ENCODE measurements around the gene AK2.
A peak's percentile ranks its signal among the peaks of the same experiment; 100 is the strongest.
"Not testable (repeated sequence)": the region's sequence is repeated elsewhere in the genome, so short reads cannot be mapped to it uniquely, and the experiment has no call there.

AK2 gene

DNA sequence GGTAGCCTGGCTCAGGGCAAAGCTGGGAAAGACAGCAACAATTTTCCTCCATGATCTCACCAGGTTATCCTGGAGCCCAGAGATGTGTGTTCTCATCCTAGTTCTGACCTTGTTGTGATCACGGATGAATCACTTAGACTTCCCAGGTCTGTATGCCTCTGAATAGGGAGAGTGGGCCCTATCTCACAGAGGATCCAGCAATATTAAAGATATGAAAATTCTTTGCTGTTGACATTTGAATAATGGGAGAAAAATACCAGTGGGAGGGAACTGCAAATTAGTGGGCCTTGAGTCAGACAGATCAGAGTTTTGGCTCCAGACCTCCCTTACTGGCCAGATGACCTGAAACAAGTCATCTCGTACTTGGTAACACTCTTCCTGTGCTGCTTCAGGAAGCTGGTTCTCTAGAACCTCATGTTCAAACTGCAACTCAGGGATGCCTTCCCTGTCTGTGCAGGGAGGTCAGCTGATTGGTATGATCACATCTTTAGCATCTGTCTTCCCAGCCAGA lies 39.2 kb downstream of the AK2 start:
- no peak for DNase-seq

DNA sequence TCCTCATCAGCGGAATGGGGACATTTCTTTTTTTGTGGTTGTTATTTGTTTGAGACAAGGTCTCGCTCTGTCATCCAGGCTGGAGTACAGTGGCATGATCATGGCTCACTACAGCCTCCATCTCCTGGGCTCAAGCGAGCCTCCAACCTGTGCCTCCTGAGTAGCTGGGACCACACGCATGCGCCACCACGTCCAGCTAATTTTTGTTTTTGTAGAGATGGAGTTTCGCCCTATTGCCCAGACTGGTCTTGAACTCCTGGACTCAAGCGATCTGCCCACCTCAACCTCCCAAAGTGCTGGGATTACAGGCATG lies 43.4 kb downstream of the AK2 start:
- DNase-seq = not testable (repeated sequence)

DNA sequence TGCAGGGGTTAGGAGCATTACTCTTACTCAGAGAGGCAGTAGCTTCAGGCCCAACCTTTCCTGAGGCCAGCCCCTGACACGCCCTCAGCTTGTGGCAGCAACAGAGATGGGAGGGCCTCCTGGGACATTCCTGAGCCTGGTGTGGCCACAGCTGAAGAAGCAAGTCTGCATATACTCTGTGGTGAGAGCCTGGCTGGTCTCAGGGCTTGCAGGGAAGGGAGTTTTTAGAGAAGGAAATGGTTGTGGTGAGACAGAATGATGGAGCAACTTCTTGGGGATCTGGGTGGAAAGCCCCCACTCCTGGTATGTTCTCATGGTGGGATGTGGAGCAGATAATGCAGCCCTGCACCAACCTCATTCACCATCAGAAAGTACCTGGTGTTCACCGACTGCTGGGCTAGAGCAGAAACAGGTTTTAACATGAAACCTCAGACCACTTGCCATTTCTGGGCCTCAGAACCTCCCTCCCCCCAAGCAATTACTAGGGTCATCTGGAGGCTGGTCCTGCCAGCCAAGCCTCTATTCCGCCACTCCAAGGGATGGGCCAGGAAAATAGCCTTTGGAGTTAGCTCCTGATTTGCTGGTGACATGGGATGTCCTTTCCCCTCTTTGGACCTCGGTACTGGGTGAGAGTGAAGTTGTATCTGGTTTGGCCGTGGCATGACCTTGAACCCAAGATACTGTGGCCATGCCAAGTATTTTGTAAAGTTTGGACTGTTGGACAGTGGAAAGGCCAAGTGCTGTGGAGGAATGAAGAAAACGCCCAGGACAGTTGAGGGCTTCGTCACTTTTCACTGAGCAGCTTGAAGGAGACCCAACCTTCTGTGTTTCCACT lies 44.0 kb downstream of the AK2 start:
- peak; percentile 38 for DNase-seq

DNA sequence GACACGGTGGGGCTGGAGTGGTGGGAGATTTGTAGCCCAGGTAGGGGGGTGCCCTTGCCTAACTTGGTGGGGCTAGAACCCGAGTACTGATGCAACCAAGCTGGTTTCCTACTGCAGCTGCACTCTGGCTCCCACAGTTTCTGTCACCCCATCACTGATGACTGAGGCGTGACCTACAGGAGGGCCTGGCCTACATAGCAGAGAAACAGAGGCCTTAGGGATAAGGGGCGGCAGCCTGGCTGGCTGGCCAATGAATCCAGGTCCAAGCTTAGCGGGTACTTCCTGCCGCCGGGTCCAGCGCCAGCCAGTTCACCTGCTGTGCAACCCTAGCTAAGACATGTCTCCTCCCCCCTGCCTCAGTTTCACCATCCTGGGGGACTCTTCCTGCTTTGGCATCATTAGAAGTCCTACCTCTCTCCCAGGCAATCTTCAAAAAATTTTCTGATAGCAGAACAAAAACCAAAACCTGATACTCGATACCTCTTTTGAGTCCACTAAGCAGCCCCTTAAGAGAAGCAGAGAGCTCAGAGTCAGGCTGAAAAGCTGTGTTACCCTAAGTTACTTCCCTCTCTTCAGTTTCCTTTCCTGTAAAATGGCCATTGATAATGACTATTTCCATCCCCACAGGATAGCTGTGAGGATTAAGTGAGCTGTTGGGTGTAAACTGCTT lies 44.7 kb downstream of the AK2 start:
- DNase-seq = no peak

DNA sequence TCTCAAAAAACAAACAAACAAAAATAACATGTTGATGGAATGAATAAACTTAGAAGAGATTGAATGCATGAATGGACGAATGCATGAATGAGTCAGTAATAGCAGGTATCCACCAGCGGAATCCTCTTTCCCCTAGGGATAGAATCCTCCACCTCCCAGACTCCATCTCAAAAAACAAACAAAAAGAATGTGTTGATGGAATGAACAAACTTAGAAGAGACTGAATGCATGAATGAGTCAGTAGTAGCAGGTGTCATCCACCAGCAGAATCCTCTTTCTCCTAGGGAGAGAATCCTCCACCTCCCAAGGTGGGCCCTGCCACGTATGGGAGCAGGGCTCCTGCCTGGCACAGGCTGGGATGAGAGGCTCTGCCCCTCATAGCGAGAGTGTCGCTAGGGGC lies 45.3 kb downstream of the AK2 start:
- no peak for DNase-seq

DNA sequence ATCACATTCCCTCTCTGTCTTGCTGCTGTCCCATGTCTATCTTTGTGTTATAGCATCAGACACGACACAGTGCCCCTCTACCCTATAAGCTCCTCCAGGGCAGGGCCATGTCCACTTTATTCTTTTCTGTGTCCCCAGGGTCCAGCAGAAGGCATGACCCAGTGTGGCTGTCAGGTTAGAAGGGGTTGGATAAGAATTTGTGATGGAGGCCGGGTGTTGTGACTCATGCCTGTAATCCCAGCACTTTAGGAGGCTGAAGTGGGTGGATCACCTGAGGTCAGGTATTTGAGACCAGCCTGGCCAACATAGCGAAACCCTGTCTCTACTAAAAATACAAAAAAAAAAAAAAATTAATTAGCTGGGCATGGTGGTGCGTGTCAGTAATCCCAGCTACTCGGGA lies 45.8 kb downstream of the AK2 start:
- no peak for DNase-seq

DNA sequence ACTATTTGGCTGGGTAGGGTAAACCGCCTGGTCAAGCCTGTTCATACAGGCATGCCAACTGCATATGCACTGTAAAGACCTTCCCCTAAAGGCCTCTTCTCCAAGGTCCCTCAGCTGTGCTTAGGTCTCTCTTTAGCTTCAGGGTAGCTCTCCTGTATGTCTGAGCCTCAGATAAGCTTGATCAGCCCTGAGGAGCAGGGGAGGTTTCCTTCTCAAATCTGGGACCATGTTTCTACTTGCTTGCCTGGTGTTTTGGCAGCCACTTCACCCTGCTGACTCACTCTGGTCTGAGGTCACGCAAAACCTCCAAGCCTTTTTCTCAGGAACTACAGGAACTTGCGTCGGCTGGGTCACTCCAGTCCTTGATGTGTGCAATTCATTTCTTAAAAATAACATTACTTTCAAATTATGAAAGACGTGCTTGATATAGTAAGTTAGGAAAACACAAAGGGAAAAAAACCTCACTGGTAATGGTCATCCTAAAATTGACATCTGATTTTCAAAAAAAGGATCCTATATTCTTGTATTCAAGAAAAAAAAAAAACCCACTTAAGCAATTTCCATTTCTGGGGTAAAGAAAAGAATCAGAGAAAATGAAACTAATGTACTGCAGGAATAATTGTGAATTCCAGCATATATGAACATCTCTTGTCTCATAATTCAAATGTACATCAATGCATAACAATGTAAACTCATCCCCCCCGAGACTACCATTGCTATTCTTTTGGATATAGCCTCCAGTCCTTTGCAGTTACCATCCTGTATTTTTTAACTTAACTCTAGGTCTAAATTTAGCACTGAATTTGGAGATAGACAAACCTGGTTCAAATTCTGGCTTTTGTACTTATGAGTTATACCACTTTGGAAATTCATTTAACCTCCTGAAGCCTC lies 47.3 kb downstream of the AK2 start:
- DNase-seq = peak; percentile 44

DNA sequence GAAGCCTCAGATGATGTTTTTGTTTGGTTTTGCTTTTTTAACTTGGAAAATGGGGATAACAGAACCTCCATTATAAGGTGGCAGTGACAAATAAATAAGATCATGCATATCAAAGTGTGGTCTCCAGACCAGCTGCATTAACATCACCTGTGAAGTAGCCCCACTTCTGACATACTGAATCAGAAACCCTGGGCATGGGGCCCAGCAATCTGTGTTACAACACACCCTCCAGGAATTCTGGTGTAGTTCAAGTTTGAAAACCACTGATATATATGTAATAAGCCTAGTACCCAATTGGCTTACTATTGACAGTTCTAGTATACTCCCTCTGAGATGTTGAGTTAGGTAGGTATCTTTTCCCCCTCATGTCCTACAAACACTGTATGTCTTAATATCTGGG lies 48.0 kb downstream of the AK2 start:
- DNase-seq = no peak

DNA sequence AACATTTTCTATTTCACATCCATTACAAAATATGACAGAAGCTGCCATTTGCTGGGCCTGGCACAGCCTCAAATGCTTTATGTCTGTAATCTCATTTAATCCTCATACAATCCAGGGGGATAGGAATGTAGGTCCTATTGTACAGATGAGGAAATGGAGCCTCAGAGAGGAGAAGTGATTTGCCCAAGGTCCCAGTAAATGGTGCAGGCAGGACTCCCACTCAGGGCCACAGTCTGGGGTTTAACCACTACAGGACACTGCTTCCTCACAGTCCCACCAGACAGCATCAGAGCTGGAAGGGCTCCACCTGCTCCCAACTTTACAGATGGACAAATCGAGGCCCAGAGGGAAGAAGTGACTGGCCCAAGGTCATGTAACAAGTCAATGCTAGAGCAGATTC lies 51.5 kb downstream of the AK2 start:
- no peak for DNase-seq

DNA sequence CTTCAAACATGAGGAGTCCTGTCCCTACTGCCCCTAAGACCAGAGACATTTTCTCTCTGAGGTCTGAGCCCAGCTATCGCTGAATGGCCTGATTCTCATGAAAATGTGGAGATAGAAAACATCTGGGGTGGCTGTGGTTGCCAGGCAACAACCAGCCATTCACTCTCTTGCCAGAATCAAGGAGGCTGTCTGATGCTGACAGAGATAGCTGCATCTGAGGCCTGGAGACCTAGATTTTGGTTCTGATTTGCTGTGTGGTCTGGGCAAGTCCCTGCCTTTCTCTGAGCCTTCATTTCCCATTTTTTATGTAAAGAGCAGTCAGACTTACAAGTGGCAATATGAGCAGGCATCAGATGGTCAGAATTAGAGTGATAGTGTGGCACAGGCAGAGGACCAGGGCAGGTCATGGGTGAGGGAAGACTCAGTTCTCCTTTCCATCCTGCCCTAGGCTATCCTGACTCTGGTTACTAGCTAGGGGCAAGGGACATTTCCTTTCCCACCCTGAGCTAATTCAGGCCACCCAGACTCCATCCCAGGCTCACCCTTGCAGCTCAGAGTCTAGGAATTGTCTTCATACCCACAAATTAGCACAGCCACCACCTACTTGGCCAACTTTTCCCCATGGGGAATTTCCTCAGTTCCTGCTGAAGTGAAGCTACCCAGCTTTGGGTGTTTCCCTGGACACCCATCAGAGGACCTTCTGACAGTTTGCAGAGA lies 52.1 kb downstream of the AK2 start:
- peak; percentile 43 for DNase-seq

DNA sequence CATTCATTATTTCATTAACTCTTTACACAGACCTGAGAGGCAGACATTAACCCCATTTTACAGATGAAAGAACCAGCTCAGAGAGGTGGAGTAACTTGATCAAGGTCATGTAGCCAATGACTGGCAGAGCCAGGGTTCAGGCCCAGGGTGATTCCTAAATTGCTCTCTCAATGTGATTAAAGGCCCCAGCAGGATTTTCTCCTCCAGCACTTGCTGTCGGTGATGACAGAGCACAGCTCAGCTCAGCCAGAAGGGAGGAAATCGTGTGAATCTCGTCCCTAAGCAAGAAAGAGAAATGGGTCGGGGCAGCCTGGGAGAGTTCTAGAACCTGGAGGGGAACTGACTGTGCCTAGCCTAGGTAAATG lies 52.6 kb downstream of the AK2 start:
- DNase-seq = peak; percentile 9

DNA sequence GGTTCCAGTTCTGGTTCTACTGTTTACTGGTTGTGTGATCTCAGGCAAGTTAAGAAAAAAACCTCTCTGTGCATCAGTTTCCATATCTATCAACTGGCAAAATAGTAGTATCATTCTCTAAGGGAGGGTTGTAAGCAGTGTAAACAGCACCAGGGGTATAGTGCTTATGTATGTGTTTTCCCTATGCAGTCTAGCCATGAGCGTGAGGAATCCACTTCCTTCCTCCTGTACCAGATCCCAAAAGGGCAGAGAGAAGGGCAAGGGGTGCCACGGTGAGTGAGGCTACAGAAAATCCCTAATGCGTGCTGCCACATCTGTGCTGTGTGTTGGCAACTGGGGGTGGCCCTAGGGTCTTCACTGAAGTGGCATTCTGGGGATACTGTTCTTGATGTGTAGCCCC lies 53.7 kb downstream of the AK2 start:
- no peak for DNase-seq

DNA sequence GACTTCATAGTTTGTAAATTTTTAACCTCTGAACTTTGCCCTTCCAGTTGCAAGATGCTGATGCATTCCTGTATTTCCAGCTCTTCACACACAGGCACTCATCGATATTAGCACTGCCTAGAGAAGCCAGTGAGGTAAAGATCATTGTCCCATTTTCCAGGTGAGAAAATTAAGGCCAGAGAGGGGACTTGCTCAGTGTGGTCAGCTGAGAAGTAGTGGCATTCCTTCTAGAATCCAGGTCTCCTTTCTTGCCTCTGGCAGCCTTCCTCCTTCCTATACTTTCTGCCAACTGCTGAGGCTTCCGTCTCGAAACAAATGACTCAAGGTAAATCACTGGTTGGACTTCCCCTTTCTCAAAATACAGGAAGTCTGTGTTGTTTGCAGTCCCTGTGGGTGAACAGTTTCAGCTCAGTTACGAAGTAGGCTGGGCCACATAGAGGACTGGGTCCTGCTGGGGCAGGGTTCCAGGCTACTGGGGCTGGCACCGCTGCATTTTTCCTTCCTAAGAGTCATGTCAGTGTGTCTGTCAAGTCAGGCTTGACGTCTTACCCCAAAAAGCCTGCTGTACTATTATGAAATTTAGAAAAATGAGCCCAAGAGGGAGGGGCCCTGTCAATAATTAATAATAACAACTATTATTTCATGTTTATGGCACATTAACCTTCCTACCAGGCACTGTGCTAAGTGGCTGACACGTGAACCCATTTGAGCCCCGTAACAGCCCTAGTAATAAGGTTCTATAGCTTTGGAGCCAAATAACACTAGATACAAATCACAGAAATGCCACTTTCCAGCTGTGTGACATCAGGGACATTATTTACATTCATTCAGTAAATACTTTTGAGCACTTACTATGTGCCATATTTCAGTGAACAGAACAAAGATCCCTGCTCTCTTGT lies 55.4 kb downstream of the AK2 start:
- peak; percentile 73 for DNase-seq

DNA sequence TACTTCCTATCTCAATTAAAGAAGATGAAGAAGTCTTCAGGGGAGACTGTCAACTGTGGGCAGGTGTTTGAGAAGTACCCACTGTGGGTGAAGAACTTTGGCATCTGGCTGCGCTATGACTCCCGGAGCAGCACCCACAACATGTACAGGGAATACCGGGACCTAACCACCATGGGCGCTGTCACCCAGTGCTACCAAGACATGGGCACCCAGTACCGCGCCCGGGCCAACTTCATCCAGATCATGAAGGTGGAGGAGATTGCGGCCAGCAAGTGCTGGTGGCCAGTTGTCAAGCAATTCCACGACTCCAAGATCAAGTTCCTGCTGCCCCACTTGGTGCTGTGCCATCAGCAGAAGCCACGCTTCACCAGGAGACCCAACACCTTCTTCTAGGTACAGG lies 56.6 kb downstream of the AK2 start:
- no peak for DNase-seq

DNA sequence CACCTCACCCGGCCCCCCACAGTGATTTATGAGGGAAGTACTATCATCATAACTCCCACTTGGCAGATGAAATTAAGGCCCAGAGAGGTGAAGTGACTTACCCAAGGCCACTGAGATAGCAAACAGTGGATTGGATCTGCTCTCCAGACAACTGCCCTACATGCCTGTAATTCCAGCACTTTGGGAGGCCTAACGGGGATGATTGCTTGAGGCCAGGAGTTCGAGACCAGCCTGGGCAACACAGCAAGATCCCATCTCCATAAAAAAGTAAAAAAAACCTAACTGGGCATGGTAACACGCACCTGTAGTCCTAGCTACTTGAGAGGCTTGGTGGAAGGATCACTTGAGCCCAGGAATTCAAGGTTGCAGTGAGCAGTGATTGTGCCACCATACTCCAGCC lies 57.8 kb downstream of the AK2 start:
- no peak for DNase-seq

DNA sequence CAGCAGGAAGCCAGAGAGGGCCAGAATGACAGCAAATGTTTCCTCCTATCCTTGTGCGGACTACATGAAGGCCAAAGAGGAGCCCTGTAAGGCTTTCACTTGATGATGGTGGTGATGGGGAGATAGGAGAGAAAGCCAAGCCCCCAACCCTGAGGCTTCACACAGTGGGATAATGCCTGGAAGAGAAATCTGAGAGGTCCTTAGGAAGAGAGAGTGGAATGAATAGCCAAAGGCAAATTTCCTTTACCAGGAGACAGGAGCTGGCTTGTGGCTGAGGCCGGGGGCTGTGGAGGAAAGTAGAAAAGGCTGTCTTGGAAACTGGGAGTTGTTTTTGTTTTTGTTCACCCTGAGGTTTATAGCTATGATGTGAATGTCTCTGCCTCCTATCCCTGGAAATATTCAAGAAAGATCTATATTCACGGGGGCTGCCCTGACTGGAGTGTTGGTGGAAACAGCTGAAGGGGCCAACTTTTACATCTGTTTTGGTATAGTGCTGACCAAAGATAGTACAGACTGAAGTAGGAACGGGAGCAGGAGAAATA lies 59.1 kb downstream of the AK2 start:
- DNase-seq = no peak

DNA sequence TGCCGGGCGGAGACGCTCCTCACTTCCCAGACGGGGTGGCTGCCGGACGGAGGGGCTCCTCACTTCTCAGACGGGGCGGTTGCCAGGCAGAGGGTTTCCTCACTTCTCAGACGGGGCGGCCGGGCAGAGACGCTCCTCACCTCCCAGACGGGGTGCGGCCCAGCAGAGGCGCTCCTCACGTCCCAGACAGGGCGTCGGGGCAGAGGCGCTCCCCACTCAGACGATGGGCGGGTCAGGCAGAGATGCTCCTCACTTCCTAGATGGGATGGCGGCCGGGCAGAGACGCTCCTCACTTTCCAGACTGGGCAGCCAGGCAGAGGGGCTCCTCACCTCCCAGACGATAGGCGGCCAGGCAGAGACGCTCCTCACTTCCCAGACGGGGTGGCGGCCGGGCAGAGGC lies 61.6 kb downstream of the AK2 start:
- DNase-seq = not testable (repeated sequence)

DNA sequence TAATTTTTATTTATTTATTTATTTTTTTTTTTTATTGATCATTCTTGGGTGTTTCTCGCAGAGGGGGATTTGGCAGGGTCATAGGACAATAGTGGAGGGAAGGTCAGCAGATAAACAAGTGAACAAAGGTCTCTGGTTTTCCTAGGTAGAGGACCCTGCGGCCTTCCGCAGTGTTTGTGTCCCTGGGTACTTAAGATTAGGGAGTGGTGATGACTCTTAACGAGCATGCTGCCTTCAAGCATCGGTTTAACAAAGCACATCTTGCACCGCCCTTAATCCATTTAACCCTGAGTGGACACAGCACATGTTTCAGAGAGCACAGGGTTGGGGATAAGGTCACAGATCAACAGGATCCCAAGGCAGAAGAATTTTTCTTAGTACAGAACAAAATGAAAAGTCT lies 63.2 kb downstream of the AK2 start:
- DNase-seq = not testable (repeated sequence)

DNA sequence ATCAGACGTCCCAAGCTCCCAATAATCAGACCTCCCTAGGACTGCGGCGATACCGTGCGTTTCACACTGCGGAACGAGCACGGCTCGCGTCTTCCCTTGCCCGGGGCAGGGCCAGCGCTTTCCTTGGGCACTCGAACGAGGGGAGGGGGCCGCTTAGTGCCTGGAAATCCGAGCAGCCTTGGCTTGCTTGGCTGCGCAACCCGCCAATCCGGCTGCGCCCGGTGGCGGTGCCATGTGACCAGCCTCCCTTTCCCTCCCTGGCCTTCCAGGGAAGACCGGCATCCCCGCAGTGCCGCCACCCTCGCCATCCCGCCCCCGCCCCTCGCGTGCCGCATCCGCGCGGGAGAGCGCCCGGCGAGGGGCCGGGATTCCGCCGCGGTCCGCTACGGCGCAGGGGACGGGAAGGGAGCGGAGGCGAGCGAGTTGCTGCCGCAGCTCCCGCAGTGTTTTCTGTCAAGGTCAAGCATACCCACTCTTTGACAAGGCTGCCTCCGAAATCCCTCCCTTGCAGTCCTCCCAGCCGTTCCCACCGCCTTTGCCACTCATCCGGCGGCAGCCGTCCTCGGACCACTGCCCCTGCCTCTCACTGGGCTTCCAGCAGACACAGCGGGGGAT lies 63.8 kb downstream of the AK2 start:
- DNase-seq = peak; percentile 24

DNA sequence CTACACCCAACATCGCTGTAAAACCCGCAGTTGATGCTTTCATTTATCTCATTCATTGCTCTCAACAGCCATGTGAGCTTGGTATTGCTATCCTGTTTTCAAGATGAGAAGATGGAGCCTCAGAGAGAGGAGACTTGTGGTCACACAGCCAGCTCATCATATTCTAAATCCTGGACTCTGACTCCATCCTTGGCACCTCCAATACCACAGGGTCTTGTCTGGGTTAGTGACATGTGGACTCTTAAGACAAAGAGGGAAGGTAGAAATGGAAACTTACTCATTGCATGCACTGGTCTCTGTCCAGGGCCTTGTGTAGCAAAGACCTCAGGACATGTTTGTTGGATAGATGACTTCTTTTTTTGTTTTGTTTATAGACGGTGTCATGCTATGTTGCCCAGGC lies 65.1 kb downstream of the AK2 start:
- no peak for DNase-seq

DNA sequence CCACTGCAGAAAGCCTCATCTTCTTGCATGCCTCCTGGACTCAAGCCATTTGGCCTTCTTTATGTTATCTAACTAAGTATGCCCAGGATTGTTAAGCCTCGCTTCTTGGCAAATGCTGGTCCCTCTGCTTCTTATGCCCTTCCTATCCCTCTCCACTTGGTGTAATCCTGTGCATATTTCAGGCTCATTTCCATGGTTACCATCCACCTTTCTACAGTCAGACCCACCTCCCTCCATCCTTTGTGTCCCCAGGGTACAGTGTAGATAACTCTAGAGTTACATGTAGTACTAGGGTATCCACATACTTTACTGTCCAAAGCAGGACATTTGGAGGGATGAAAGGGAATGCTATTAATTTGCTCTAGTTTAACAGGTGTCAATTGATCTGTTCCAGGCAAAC lies 65.5 kb downstream of the AK2 start:
- no peak for DNase-seq
